ENCODE measurements around the gene CHML.

Gene CHML

GRCh38 chr1:241631674-241632073, 8.5 kb downstream of the CHML start:
- Histone ChIP-seq H3K4me3 (ENCODE audit: low read depth, low read length, poor library complexity, severe bottlenecking) (no peak overlapping the region), H3K27ac (ENCODE audit: low read depth, low read length, poor library complexity, severe bottlenecking) (no peak overlapping the region), H2AFZ (ENCODE audit: low read length) (no peak overlapping the region), H3K9ac (ENCODE audit: low read length) (no peak overlapping the region), H3K79me2 (ENCODE audit: insufficient read depth, low read length) (no peaks in the 10 kb centered on the region), H4K20me1 (ENCODE audit: insufficient read depth, low read length) (no peaks in the 10 kb centered on the region), H3K9me3 (ENCODE audit: low read length) (no peaks in the 10 kb centered on the region), H3K27me3 (ENCODE audit: insufficient read depth, low read length) (no peaks in the 10 kb centered on the region), H3K36me3 (ENCODE audit: insufficient read depth, low read length) (peaks cover 5% of the 10 kb centered on the region; the same call in 1 of the 2 replicates), H3K4me2 (ENCODE audit: low read length) (no peak overlapping the region), H3F3A (ENCODE audit: insufficient read depth, low read length) (no peaks in the 10 kb centered on the region), H3K9me2 (ENCODE audit: low read depth, low read length) (no peaks in the 10 kb centered on the region), H3K4me1 (ENCODE audit: insufficient read depth, low read length, severe bottlenecking) (peaks cover 25% of the 10 kb centered on the region)
- no peak for TF ChIP-seq EZH2 (IDR thresholded peaks at IDR 0.05; ENCODE audit: borderline replicate concordance, low read length)
- TF ChIP-seq, protein P1, sequence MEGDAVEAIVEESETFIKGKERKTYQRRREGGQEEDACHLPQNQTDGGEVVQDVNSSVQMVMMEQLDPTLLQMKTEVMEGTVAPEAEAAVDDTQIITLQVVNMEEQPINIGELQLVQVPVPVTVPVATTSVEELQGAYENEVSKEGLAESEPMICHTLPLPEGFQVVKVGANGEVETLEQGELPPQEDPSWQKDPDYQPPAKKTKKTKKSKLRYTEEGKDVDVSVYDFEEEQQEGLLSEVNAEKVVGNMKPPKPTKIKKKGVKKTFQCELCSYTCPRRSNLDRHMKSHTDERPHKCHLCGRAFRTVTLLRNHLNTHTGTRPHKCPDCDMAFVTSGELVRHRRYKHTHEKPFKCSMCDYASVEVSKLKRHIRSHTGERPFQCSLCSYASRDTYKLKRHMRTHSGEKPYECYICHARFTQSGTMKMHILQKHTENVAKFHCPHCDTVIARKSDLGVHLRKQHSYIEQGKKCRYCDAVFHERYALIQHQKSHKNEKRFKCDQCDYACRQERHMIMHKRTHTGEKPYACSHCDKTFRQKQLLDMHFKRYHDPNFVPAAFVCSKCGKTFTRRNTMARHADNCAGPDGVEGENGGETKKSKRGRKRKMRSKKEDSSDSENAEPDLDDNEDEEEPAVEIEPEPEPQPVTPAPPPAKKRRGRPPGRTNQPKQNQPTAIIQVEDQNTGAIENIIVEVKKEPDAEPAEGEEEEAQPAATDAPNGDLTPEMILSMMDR (IDR thresholded peaks at IDR 0.05; ENCODE audit: low read length) = no peak

GRCh38 chr1:241630899-241631298, 9.3 kb downstream of the CHML start:
- H3K9me2 ChIP-seq (ENCODE audit: low read depth, low read length) = no peaks in the 10 kb centered on the region
- peaks cover 5% of the 10 kb centered on the region; the same call in 1 of the 2 replicates for H3K36me3 ChIP-seq (ENCODE audit: insufficient read depth, low read length)
- no peak overlapping the region for H2AFZ ChIP-seq (ENCODE audit: low read length)
- H3K27ac ChIP-seq (ENCODE audit: low read depth, low read length, poor library complexity, severe bottlenecking) = no peak overlapping the region
- no peak overlapping the region for H3K4me3 ChIP-seq (ENCODE audit: low read depth, low read length, poor library complexity, severe bottlenecking)
- H3K4me2 ChIP-seq (ENCODE audit: low read length) = no peak overlapping the region
- no peaks in the 10 kb centered on the region for H3F3A ChIP-seq (ENCODE audit: insufficient read depth, low read length)
- no peak for TF ChIP-seq EZH2 (IDR thresholded peaks at IDR 0.05; ENCODE audit: borderline replicate concordance, low read length)
- TF ChIP-seq, protein P1 (IDR thresholded peaks at IDR 0.05; ENCODE audit: low read length) = no peak
- no peaks in the 10 kb centered on the region for H3K9me3 ChIP-seq (ENCODE audit: low read length)
- H4K20me1 ChIP-seq (ENCODE audit: insufficient read depth, low read length) = no peaks in the 10 kb centered on the region
- H3K79me2 ChIP-seq (ENCODE audit: insufficient read depth, low read length) = no peaks in the 10 kb centered on the region
- H3K4me1 ChIP-seq (ENCODE audit: insufficient read depth, low read length, severe bottlenecking) = peaks cover 20% of the 10 kb centered on the region
- H3K9ac ChIP-seq (ENCODE audit: low read length) = no peak overlapping the region
- H3K27me3 ChIP-seq (ENCODE audit: insufficient read depth, low read length) = no peaks in the 10 kb centered on the region

DNA sequence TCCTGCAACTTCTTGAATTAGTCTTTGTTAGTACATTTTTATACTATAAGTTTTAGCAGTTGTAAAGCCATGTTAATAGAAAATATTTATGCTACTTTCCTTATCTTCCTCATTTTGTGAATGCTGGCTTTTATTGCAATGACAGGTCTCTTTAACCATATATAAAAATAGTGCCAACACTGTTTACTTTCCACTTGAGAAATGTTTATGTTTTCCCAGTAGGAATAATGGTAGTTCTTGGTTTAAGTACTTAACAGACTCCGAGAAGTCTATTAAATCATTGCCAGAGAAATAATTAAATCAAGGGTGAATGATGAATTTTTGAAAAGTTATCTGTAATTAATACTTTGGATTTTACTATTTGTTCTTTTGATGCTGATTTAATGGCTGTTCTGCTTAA, 9.7 kb downstream of the CHML start:
- Histone ChIP-seq H4K20me1 (ENCODE audit: insufficient read depth, low read length) (no peaks in the 10 kb centered on the region), H3K27ac (ENCODE audit: low read depth, low read length, poor library complexity, severe bottlenecking) (no peak overlapping the region)

More for the DNA sequence above, 9.7 kb downstream of the CHML start:
- peaks cover 15% of the 10 kb centered on the region for H3K4me1 ChIP-seq (ENCODE audit: insufficient read depth, low read length, severe bottlenecking)
- no peak overlapping the region for H3K4me3 ChIP-seq (ENCODE audit: low read depth, low read length, poor library complexity, severe bottlenecking)
- no peak overlapping the region for H2AFZ ChIP-seq (ENCODE audit: low read length)
- no peaks in the 10 kb centered on the region for H3K79me2 ChIP-seq (ENCODE audit: insufficient read depth, low read length)
- no peaks in the 10 kb centered on the region for H3F3A ChIP-seq (ENCODE audit: insufficient read depth, low read length)
- no peak overlapping the region for H3K4me2 ChIP-seq (ENCODE audit: low read length)
- H3K27me3 ChIP-seq (ENCODE audit: insufficient read depth, low read length) = no peaks in the 10 kb centered on the region
- H3K36me3 ChIP-seq (ENCODE audit: insufficient read depth, low read length) = peaks cover 4% of the 10 kb centered on the region; the same call in 1 of the 2 replicates
- no peak overlapping the region for H3K9ac ChIP-seq (ENCODE audit: low read length)
- H3K9me3 ChIP-seq (ENCODE audit: low read length) = no peaks in the 10 kb centered on the region
- H3K9me2 ChIP-seq (ENCODE audit: low read depth, low read length) = no peaks in the 10 kb centered on the region
- TF ChIP-seq, protein P1 (IDR thresholded peaks at IDR 0.05; ENCODE audit: low read length) = no peak
